GF-D8 (cell line): ENCODE measurements around the gene GLIPR1L2.
"Not testable (repeated sequence)": the region's sequence is repeated elsewhere in the genome, so short reads cannot be mapped to it uniquely, and the experiment has no call there.

Experiments used
- DNase-seq: peaks from one replicate; lab custom pipeline; 2025; lab: John Stamatoyannopoulos, UW

GLIPR1L2 gene

DNA sequence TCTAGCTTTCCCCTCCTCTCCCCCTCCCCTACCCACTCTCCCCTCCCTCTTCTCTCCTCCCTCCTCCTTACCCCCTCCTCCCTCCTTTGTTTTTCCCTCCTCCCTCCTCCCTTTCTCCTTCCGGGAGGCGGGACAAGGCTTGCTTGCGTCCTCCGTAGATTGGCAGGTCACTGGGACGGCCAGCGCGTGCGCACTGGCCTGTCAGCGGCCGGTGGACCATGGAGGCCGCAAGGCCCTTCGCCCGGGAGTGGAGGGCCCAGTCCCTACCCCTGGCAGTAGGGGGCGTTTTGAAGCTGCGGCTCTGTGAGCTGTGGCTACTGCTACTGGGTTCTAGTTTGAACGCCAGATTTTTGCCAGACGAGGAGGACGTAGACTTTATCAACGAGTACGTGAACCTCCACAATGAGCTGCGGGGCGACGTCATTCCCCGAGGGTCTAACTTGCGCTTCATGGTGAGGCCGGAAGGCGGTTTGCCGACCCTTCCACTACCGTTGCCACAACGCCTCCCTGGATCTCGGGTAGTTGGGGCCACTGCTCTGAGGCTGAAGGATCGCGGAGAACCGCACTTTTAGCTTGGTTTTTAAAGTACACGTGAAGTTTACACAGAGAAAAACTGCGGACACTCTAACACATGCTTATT is at the start of gene GLIPR1L2:
Gene GLIPR1L2, plus strand, starts transcription at position 191 of the 640 bp plus-strand sequence. Its CDS starts 28 bp downstream, at position 219.
- DNase-seq: peak; percentile 66

DNA sequence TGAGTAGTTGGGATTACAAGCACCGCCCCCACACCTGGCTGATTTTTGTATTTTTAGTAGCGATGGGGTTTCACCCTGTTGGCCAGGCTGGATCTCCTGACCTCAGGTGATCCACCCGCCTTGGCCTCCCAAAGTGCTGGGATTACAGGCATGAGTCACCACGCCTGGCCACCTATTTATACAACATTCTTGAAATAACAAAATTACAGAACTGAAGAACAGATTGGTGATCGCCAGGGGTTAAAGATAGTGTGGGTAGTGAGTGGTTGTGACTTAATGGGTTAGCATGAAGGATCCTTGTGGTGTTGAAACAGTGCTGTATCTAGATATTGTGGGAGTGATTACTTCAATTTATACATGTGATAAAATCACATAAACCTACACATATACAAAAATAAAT is 49.0 kb upstream of the GLIPR1L2 start:
- DNase-seq: no peak

DNA sequence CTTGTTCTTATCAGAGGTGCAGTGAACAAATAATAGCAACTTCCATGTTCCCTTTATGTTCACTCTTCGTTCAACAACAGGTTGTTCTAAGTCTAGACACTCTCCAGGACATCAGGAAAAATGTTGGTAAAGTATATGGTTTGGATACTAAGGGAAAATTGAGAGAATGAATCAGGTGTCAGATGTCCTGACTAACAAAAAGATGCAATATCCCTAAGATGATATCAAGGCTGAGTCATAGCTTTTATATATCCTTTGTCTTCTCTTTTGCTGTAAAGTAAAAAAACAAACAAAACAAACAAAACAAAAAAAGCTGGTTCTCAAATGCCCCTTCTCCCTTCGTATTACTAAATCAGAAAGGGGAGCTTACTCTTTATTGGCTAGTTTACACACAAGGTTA is 45.4 kb upstream of the GLIPR1L2 start:
- no peak for DNase-seq

DNA sequence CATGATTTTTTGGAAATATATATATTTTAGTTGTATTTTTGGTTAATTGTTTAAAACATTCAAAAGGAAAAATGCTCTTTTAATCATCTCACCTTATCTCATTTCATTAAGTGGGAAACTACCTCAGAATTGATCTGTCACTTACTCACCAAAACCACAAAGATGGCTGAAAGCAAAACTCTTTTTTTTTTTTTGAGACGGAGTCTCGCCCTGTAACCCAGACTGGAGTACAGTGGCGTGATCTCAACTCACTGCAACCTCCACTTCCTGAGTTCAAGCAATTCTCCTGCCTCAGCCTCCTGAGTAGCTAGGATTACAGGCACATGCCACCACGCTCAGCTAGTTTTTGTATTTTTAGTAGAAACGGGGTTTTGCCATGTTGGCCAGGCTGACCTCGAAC is 44.7 kb upstream of the GLIPR1L2 start:
- DNase-seq: not testable (repeated sequence)

DNA sequence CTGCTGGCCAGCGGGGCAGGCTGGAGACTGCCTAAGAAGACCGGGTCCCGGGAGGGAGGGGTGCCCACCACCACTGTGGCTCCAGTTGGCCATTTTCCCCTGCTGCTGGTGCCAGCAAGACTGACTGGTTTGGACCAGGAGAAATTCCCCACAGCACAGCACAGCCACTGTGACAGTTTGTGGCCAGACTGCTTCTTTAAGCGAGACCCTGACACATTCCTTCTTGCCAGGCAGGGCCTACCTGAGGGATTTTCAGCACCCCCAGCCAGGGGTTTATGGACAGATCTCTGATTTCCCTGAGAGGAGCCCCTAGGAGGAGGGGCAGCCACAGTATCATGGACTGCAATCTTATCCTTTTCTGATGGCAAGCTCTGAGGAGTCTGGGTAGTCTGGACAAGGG is 40.9 kb upstream of the GLIPR1L2 start:
- DNase-seq: no peak

DNA sequence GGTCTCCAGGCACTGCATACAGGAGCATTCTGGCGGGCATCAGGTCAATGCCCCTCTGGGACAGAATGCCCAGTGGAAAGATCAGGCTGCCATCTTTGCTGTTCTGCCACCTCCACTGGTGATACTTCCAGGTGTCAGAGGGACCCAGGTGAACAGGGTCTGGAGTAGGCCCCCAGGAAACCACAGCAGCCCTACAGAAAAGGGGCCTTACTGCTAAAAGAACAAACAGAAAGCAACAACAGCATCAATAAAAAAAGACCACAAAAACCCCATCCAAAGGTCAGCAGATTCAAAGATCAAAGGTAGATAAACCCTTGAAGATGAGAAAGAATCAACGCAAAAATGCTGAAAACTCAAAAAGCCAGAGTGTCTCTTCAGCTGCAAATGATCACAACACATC is 40.5 kb upstream of the GLIPR1L2 start:
- DNase-seq: no peak

DNA sequence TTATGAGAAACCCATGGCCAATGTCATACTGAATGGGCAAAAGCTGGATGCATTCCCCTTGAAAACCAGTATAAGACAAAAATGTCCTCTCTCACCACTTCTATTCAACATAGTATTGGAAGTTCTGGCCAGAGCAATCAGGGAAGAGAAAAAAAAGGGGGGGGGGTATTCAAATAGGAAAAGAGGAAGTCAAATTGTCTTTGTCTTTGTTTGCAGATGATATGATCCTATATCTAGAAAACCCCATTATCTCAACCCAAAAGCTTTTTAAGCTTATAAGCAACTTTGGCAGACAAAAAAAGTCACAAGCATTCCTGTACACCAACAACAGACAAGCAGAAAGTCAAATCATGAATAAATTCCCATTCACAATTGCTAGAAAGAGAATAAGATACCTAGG is 36.9 kb upstream of the GLIPR1L2 start:
- DNase-seq: no peak

DNA sequence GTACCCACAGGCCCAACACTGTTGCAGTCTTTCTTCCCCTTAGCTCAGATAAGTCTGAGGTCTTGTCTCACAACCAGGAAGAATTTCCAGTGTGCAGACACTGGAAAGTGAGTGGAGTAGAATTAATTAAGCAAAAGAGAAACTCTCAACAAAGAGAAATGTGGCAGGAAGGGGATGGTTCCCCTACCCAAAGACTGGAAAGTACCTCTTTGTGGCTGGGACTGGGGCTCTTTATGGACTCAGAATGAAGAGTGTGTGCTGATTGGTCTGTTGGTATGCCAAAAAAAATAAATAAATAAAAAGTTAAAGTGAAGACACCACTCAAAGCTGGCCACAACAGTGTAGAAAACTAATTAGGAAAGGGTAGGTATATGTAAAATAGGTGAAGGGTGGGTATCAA is 30.0 kb upstream of the GLIPR1L2 start:
- no peak for DNase-seq

DNA sequence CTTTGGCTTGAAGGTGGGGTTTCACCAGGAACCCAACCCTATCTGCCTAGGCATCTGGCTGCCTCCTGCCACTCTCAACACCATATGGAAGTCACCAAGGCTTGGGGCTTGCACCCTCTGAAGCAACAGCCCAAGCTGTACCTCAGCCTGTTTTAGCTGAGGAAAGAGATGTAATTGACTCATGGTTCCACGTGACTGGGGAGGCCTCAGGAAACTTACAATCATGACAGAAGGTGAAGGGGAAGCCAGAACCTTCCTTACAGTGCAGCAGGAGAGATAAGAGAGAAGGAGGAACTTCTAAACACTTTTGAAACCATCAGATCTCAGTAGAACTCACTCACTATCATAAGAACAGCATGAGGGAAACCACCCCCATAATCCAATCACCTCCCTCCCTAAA is 29.5 kb upstream of the GLIPR1L2 start:
- peak; percentile 68 for DNase-seq

DNA sequence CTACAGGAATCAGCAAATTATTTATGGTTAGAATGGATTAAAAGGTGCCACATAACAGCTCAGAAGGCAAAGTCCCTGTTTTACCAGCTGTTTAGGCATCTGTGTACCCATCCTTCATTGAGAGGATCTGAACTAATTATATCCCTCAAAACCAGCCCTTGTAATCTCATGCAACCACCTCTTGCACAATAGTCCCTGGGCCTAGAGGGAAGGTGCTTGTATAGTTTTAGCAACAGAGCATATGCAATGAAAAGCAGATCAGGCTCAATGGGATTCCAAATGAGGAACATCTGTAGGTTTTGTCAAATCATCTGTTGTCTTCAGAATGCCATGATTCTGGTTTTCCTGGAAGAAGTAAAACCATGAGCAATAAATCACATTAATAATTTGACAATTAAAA is 26.0 kb upstream of the GLIPR1L2 start:
- peak; percentile 34 for DNase-seq

DNA sequence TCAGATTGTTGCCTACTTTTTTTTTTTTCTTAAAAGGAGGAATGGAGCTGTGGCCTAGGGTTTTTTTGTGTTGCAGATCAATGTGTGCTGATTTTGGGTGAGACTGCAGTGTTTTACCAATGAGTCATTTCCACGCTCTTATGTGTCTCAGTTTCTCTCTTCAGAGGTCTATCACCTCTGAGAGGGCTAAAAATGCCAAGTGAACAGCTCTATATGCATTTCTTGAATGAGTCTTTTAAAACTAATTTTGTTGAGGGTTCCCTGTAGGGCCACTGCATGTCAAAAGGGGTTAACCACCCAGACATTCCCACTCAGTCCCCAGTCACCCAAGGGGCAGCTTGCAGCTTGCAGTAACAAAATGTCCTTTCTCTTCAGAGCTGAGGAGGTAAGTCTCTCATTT is 24.3 kb upstream of the GLIPR1L2 start:
- no peak for DNase-seq

DNA sequence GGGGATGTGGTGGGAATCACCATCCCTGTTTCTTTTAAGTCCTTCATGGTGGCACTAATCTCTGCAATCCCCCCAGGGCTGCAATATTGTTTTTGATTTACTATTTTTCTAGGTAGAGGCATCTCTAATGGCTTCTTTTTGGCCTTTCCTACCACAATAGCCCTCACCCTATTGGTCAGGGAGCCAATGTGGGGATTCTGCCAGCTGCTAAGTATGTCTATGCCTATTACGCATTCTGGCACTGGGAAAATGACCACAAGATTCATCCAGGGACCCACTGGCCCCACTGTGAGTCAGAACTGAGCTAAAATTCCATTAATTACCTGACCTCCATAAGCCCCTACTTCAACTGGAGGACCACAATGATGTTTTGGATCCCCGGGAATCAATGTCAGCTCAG is 15.9 kb upstream of the GLIPR1L2 start:
- DNase-seq: no peak

DNA sequence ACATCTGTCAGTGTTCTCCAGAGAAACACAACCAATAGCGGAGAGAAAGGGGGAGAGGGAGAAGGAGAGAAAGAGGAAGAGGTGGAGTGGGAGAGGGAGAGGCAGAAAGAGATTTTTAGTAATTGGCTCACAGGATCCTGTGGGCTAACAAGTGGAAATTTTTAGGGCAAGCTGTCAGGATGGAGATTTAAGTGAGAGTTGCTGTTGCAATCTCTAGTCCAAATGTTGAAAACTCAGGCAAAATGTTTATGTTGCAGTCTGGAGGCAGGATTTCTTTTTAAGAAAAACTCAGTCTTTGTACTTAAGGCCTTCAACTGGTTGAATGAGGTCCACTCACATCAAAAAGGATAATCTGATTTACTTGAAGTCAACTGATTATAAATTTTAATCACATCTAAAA is 12.5 kb upstream of the GLIPR1L2 start:
- DNase-seq: no peak

DNA sequence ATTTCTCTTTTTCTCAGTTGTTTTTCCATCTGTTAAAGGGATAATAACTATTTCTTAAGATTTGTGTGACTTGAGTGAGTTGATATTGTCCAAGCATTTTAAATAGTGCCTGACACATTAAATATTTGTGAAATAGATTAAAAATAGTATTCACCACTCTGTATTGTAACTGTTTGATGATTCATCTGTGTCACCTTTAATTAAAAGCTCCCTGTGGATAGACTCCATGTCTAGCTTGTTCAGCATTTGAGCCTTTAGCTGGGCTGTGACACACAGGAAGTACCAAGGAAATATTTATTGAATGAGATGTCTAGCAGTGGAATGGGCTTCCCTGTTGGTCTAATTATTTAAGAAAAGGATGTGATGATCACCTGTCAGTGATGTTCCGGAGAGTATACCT is 1.8 kb upstream of the GLIPR1L2 start:
- DNase-seq: no peak

DNA sequence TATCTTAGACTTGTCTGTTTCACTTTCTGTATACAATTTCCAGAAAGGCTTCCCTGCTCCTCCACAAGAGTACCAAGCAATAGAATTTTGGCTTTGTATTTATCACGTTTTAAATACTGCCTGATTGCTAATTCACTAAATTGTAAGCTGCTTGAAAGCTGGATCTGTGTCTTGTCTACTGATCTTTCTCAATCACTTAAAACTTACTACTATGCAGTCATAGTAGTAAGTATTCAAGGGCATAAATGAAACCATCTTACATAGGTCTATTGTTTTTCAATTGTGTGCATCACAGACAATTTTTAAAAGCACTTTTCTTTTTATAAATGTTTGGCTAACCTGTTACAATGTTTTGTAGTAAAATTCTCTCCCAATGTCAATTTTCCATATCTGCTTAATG is 1.2 kb upstream of the GLIPR1L2 start:
- no peak for DNase-seq

DNA sequence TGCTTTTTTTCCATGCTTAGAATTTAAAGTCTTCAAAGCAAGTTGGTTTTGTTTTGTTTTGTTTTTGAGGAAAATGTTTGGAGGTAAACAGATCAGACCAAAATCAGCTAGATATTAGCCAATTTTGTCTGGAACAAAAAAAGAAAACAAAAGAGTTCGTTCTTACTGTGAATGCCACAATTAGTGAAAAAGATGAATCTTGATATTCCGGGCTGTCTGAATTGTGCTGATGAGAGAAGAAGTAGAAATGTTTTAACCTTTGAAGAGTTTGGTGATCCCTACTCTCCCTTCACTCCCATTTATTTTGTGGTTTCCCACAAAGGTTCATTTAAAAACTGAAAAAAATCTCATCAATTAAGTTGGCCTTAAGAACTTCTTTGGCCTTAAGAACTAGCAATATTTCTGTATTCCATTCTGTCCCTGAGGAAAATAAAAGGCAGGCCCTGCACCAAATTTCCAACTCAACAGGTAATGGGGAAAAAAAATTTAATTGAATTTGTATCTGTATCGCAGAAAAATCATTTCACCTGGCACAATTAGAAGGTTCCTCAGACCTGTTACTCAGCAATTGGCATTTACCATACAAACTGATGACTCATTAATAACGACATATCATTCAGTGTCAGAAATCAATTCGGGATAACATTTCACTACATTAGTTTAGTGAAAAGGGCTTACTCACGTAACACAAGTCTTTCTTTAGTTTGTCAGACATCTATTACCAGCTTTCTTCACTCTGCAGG is 562 bp upstream of the GLIPR1L2 start:
- no peak for DNase-seq

DNA sequence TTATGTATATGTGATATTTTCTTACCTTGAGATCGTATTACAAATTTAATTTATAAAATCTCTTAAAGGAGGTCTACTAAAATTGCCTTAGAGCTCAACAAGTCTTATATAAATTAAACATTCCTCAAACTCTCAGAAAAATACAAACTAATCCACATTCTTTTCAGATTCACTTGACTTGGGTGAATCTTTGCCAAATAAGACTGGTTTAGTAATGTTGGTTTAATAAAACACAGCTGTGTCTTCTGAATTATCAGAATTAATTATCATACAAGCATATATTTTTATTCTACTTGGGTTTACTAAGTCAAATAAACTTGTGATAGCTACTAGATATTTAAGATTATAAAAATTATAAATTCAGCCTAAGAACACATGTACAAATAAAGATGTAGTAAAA is 13.3 kb downstream of the GLIPR1L2 start:
- no peak for DNase-seq

DNA sequence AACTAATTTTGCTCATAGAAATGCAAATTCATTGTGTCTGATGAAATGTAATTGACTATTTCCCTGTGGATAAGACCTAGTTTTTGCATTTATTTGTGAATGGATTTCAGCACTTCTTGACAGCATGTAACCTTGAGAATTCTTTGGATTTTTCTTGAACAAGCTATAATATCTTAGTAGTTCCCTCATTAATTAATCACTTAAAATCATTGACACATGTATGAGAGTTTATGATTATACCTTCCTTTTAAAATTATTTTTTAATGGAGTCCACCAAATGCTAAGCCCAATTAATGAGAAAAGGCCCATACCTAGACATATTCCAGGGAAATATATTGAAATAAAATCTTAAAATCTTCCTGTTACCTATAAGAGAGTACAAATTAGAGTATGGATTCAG is 16.8 kb downstream of the GLIPR1L2 start:
- DNase-seq: no peak

DNA sequence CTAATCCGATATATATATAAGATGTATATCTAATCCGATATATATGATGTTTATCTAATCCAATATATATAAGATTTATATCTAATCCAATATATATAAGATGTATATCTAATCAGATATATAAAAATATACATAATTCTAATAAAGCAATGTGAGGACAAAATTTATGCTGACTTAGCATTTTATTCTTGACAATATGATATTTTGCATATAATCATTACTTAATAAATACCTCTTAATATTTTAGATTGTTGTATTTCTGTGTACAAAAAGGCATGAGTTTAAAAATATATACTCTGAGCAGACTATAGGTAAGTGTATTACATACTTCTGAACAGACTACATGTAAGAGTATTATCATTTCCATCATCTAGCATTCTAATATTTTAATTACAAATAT is 18.9 kb downstream of the GLIPR1L2 start:
- DNase-seq: no peak

DNA sequence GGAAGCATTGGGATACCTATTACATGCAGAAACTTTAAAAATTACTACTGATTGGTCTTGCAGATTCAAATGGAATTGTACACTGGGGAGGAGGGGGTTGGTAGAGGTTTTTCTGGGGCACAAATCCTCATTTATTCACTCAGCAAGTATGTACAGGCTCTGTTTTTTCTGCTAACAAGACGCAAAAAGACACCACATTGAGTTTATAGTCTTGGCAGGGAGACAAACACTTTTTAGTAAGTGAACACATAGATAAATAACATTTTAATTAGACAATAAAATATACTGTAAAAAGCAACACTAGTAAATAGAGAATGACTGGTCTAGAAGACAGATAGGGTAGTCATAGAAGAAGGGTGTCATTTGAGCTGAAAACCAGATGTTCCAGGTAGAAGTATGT is 23.8 kb downstream of the GLIPR1L2 start:
- DNase-seq: no peak

DNA sequence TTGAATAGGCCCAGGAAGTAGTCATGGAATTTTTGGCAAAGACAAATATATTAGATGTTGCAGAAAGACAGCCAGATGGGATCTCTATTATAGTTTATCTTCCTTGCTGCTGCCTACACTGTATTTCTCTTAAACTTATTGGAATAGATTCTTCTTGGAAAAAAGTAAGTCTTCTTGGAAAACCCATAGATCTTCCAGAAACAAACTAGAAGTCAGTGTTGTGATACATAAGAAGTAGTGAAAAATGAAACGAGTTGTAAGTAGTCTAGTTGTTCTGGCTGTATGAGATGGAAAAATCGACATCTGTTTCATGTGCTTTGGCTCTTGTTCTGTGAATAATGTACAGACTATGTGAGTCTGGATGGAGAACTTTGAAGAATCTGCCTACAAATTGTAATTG is 29.0 kb downstream of the GLIPR1L2 start:
- no peak for DNase-seq

DNA sequence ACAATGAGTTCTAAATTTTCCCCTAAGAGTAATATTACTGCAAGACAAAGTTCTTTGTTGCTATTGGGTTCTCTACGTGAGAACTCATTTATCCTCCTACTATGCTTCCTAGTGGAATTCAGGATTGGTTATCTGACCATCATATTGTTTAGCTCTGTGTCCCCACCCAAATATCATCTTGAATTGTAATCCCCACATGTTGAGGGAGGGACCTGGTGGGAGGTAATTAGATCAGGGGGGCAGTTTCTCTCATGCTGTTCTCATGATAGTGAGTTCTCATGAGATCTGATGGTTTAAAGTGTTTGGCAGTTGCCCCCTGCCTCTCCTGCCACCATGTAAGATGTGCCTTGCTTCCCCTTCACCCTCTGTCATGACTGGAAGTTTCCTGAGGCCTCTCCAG is 36.6 kb downstream of the GLIPR1L2 start:
- no peak for DNase-seq

DNA sequence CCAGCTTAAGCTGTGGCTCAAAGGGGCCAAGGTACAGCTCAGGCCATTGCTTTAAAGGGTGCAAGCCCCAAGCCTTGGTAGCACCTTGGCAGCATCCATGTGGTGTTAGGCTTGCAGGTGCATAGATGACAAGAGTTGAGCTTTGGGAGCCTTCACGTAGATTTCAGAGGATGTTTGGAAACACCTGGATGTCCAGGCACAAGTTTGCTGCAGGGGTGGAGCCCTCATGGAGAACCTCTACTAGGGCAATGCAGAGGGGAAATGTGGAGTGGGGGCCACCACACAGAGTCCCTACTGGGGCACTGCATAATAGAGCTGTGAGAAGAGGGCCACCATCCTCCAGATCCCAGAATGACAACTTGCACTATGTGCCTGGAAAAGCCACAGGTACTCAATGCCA is 37.9 kb downstream of the GLIPR1L2 start:
- no peak for DNase-seq

DNA sequence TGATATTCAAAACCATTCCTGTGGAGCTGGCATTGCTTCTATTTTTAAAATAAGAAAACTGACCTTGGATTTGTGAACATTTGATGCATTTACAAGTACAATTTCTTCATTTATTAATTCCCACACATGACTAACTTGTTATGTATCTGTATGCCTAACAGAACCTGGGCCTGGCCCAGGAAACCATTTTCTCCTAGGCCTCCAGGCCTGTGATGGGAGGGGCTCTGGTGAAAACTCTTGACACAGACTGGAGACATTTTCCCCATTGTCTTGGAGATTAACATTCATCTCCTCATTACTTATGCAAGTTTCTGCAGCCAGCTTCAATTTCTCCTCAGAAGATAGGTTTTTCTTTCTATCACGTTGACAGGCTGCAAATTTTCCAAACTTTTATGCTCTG is 42.0 kb downstream of the GLIPR1L2 start:
- DNase-seq: no peak
